ENCODE data around the gene CCL17.
"Not testable (repeated sequence)": the region's sequence is repeated elsewhere in the genome, so short reads cannot be mapped to it uniquely, and the experiment has no call there.

Gene CCL17

DNA sequence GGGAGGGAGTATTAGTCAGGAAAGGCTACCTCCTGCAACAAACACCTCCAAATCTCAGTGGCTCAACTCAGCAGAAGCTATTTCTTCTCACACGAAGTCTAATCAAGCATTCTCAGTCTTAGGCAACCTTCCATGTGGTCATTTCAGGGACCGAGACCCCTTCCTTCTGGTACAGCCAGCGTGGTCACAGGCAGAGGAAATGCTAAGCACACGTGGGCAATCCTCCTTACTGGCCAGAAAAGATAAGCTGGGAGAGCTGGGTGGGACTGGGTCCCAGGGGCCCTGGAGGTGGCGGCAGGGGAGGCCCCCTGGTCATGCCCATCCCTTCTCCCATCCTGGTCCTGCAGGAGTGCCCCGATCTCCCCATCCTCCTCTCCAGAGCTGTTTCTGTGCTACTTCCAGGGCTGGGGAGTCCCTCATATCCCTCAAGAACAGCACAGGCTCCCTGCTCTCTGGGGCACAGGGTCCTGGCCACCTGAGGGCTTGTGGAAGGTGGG, 38.0 kb upstream of the CCL17 start:
- Histone ChIP-seq H3K27ac (ENCODE audit: low read length) (no peak overlapping the region), H3K9me3 (ENCODE audit: control insufficient read depth, insufficient read depth, low read length) (no peaks in the 10 kb centered on the region), H3K4me1 (ENCODE audit: control insufficient read depth, insufficient read depth, low read length) (no peaks in the 10 kb centered on the region), H3K36me3 (ENCODE audit: control insufficient read depth, insufficient read depth, low read length) (no peaks in the 10 kb centered on the region), H3K4me3 (ENCODE audit: low read length) (no peak overlapping the region), H3K27me3 (ENCODE audit: control insufficient read depth, insufficient read depth, low read length) (no peaks in the 10 kb centered on the region)
- DNase-seq (ENCODE audit: low read depth, low spot score): no peak
- WGBS (ENCODE audit: insufficient coverage, insufficient read length): no CpG with 5 or more reads among the region's 6 CpGs

DNA sequence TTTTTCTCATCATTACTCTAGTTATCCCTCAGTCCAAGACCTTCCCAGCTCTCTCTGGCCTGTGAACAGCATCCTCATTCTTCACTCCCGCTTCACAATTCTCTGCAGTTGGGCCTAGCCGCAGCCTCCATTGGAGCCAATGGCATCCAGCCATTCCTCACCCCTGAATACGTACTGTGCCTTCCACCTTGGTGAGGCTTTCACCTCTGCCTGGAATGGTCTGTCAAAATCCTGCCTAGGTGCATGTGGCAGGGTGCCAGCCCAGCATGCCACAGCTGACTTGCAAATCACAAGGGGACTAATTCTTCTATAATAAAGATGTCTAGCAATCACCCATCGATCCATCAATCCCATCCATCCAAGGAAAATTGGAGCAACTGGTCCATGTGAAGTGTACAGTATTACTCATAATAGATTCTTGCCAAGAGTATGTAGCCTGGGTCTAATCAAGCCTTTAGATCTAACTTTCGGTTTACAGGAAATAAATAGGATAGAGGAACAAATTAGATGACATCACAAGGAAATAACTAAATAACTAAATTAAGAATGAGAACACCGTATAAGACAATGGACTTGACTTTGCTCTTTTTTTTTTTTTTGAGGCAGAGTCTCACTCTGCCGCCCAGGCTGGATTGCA, 37.3 kb upstream of the CCL17 start:
- no peaks in the 10 kb centered on the region for H3K9me3 ChIP-seq (ENCODE audit: control insufficient read depth, insufficient read depth, low read length)
- no CpG with 5 or more reads among the region's 7 CpGs for WGBS (ENCODE audit: insufficient coverage, insufficient read length)
- H3K27me3 ChIP-seq (ENCODE audit: control insufficient read depth, insufficient read depth, low read length): no peaks in the 10 kb centered on the region
- no peak overlapping the region for H3K4me3 ChIP-seq (ENCODE audit: low read length)
- no peaks in the 10 kb centered on the region for H3K36me3 ChIP-seq (ENCODE audit: control insufficient read depth, insufficient read depth, low read length)
- no peak for DNase-seq (ENCODE audit: low read depth, low spot score)
- no peak overlapping the region for H3K27ac ChIP-seq (ENCODE audit: low read length)
- peaks cover 2% of the 10 kb centered on the region; the same call in 1 of the 2 replicates for H3K4me1 ChIP-seq (ENCODE audit: control insufficient read depth, insufficient read depth, low read length)

DNA sequence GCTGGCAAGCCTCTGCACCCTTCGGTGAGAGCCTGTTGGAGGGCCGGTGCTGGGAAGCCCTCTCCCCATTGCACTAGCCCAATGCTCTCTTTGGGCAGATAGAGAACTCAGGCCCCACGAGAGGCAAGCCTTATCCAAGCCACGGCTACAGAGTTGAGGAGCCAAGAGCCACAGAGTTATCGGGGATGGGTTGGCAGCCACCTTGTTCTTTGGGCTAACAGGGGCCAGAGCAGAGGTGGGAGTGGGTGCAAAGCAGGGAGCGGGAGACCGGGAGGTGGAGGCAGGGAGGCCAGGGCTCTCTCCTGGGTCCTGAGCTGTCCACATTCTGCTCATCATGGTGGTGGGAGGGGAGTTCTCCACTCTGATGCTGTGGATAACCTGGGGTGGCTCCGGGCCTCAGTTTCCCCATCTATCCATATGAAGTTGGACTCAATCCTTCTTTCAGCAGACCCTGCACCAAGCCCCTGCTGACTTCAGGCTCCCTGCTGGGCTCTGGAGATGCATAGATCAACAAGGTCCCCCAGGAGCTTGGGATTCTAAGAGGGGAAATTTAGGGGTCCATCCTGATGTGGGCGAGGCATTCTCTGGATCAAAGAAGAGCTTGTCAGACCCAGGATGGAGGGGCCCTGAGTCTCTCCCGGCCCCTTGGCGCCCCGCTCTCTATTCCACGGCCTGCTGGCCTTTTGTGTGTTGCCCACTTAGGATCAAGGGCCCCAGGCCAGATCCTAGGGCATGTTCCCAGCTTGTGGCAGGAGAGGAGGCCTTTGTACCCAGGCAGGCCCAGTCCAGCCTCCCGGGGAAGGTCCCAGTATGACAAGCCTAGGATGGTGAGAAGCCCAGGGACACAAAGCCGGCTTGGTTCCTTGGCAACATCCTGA, 32.8 kb upstream of the CCL17 start:
- no CpG with 5 or more reads among the region's 15 CpGs for WGBS (ENCODE audit: insufficient coverage, insufficient read length)
- peaks cover 5% of the 10 kb centered on the region; the same call in 1 of the 2 replicates for H3K4me1 ChIP-seq (ENCODE audit: control insufficient read depth, insufficient read depth, low read length)
- H3K9me3 ChIP-seq (ENCODE audit: control insufficient read depth, insufficient read depth, low read length): no peaks in the 10 kb centered on the region
- no peaks in the 10 kb centered on the region for H3K36me3 ChIP-seq (ENCODE audit: control insufficient read depth, insufficient read depth, low read length)
- no peaks in the 10 kb centered on the region for H3K27me3 ChIP-seq (ENCODE audit: control insufficient read depth, insufficient read depth, low read length)
- no peak for DNase-seq (ENCODE audit: low read depth, low spot score)
- no peak overlapping the region for H3K27ac ChIP-seq (ENCODE audit: low read length)
- no peak overlapping the region for H3K4me3 ChIP-seq (ENCODE audit: low read length)

DNA sequence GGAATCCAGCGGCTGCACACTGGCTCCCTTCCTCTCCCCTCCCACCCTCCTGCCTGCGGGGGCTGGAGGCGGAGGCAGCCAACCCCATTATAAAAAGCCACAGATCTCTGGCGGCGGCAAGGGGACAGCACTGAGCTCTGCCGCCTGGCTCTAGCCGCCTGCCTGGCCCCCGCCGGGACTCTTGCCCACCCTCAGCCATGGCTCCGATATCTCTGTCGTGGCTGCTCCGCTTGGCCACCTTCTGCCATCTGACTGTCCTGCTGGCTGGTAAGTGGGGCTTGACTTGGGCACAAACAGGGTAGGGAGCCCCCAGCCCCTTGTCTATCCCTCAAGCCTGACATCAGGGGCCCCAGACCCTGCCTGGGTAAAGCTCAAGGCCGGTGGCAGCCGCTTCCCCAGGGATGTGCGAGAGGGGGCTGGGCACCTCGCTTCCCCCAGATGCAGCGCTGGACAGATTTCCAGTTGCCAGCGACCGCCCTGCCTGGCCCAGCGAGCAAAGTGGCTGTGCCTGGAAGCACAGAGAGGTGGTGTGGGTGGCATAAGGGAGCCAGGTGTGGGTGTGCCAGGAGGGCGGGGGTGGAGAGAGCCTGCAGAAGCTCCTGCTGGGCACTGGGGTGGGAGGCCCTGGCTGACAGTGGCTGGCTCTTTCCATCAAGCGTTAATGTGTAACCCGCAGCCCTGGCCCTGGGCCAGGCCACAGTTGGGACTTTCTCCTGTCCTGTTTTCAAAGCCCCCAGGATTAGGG, 32.0 kb upstream of the CCL17 start, which contains the start of gene CX3CL1:
Gene CX3CL1, plus strand, starts transcription at position 119 of the 745 bp plus-strand sequence. Its CDS starts 79 bp downstream, at position 198.
- no peaks in the 10 kb centered on the region for H3K27me3 ChIP-seq (ENCODE audit: control insufficient read depth, insufficient read depth, low read length)
- no peak within 1 kb of the TSS for H3K4me3 ChIP-seq (ENCODE audit: low read length)
- WGBS (ENCODE audit: insufficient coverage, insufficient read length): no CpG with 5 or more reads among the region's 23 CpGs
- no peaks in the 10 kb centered on the region for H3K36me3 ChIP-seq (ENCODE audit: control insufficient read depth, insufficient read depth, low read length)
- H3K27ac ChIP-seq (ENCODE audit: low read length): no peak within 1 kb of the TSS
- DNase-seq (ENCODE audit: low read depth, low spot score): no peak
- no peaks in the 10 kb centered on the region for H3K9me3 ChIP-seq (ENCODE audit: control insufficient read depth, insufficient read depth, low read length)
- H3K4me1 ChIP-seq (ENCODE audit: control insufficient read depth, insufficient read depth, low read length): peaks cover 5% of the 10 kb centered on the region; the same call in 1 of the 2 replicates

DNA sequence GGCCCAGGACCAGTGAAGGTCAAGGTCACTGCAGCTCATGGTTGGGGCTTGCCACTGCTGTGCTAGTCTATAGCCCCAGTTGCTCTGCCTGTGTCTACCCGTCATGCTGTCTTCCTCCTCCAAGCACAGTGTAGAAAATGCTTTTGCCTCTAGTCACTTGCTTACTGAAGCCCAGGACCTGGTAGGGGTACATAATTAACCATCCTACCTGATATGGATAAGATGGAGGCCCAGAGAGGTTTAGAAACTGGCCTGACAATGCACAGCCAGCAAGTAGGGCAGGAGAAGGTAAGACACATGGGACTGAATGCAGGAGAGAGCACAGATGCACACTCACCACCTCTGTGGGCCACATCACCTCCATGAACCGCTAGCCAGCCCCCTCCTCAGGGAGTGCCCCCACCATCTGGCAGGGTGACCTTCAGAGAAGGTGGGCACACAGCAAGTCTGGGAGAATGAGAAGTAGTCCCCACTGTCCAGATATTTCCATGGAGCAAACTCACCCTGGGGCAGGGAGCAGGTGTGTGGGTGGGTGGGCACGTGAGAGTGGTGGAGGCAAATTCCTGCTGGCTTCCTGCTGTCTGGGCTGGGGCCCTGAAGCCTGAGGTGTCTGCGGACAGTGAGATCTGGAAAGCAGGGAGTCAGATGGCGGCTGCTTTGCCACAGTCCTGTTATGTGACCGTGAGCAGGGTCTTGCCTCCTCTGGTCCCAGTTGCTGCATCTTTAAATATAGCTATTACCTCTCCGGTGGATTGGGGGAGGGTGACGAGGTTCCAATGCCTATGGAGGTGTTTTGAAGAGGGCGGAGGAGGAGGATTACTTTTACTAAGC, 31.2 kb upstream of the CCL17 start:
- WGBS (ENCODE audit: insufficient coverage, insufficient read length): no CpG with 5 or more reads among the region's 9 CpGs
- no peak overlapping the region for H3K27ac ChIP-seq (ENCODE audit: low read length)
- H3K4me3 ChIP-seq (ENCODE audit: low read length): no peak overlapping the region
- no peaks in the 10 kb centered on the region for H3K9me3 ChIP-seq (ENCODE audit: control insufficient read depth, insufficient read depth, low read length)
- no peak for DNase-seq (ENCODE audit: low read depth, low spot score)
- peaks cover 5% of the 10 kb centered on the region; the same call in 1 of the 2 replicates for H3K4me1 ChIP-seq (ENCODE audit: control insufficient read depth, insufficient read depth, low read length)
- no peaks in the 10 kb centered on the region for H3K36me3 ChIP-seq (ENCODE audit: control insufficient read depth, insufficient read depth, low read length)
- no peaks in the 10 kb centered on the region for H3K27me3 ChIP-seq (ENCODE audit: control insufficient read depth, insufficient read depth, low read length)

DNA sequence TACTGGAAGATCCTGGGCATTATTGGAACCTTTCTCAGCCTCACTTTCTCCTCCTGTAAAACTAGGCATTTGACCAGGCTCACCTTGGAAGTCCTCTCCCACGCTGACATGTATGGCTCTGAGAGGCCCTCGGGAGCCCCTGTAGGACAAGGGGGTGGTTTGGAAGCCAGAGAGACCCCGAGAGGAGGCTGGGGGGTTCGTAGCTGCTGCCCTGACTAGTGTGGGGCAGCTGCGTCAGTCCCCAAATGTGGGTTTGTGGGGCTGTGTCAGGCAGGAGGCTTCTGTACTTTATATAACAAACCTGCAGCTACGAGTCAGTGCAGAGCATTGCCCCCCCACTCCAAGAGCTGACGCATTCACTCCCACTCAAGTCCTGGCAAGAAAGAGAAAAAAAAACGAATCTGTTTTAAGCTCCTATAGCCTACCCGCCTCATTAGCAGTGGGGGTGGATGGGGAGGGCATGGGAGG, 30.5 kb upstream of the CCL17 start:
- peaks cover 5% of the 10 kb centered on the region; the same call in 1 of the 2 replicates for H3K4me1 ChIP-seq (ENCODE audit: control insufficient read depth, insufficient read depth, low read length)
- no peak overlapping the region for H3K4me3 ChIP-seq (ENCODE audit: low read length)
- no peaks in the 10 kb centered on the region for H3K9me3 ChIP-seq (ENCODE audit: control insufficient read depth, insufficient read depth, low read length)
- no peak for DNase-seq (ENCODE audit: low read depth, low spot score)
- no peaks in the 10 kb centered on the region for H3K27me3 ChIP-seq (ENCODE audit: control insufficient read depth, insufficient read depth, low read length)
- WGBS (ENCODE audit: insufficient coverage, insufficient read length): no CpG with 5 or more reads among the region's 9 CpGs
- no peaks in the 10 kb centered on the region for H3K36me3 ChIP-seq (ENCODE audit: control insufficient read depth, insufficient read depth, low read length)
- no peak overlapping the region for H3K27ac ChIP-seq (ENCODE audit: low read length)

DNA sequence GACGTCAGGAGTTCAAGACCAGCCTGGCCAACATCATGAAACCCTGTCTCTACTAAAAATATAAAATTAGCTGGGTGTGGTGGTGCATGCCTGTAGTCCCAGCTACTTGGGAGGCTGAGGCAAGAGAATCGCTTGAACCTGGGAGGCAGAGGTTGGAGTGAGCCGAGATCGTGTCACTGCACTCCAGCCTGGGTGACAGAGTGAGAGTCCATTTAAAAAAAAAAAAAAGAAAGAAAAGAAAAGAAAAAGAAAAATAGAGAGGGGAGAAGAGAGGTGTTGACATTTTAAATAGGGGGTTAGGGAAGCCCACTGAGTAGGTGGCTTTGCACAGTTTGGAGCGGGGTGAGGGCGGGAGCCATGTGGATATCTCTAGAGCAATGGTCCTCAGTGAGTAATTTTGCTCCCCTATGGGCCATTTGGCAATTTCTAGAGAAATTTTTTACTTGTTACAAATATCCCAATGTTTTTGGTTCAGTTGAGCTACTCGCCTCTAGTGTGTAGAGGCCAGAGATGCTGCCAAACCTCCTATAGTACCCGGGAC, 29.6 kb upstream of the CCL17 start:
- not testable (repeated sequence) for H3K4me3 ChIP-seq (ENCODE audit: low read length); H3K27me3 ChIP-seq (ENCODE audit: control insufficient read depth, insufficient read depth, low read length); H3K9me3 ChIP-seq (ENCODE audit: control insufficient read depth, insufficient read depth, low read length); DNase-seq (ENCODE audit: low read depth, low spot score); H3K4me1 ChIP-seq (ENCODE audit: control insufficient read depth, insufficient read depth, low read length); H3K27ac ChIP-seq (ENCODE audit: low read length); H3K36me3 ChIP-seq (ENCODE audit: control insufficient read depth, insufficient read depth, low read length)
- no CpG with 5 or more reads among the region's 8 CpGs for WGBS (ENCODE audit: insufficient coverage, insufficient read length)

DNA sequence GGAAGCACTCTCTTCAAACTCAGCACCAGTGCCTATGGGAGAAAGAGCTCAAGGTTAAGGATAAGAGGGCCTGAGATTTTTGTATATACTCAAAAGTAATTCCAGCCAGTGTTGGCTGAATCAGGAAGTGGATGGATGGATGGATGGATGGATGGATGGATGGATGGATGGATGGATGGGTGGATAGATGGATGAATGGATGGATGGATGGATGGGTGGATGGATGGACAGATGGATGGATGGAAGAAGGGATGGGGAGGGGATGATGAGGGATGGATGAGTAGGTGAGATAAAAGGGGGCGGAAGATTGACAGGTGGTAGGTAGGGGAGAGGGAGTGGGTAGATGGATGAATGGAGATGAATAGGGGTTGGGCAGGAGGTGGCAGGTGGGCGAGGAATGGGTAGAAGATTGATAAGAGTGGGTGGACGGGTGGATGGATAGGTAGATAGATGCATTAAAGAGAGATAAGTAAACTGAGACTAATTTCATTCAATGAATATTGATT, 28.2 kb upstream of the CCL17 start:
- Histone ChIP-seq H3K4me3 (ENCODE audit: low read length) (no peak overlapping the region), H3K27ac (ENCODE audit: low read length) (no peak overlapping the region), H3K36me3 (ENCODE audit: control insufficient read depth, insufficient read depth, low read length) (no peaks in the 10 kb centered on the region), H3K9me3 (ENCODE audit: control insufficient read depth, insufficient read depth, low read length) (no peaks in the 10 kb centered on the region), H3K27me3 (ENCODE audit: control insufficient read depth, insufficient read depth, low read length) (no peaks in the 10 kb centered on the region), H3K4me1 (ENCODE audit: control insufficient read depth, insufficient read depth, low read length) (peaks cover 5% of the 10 kb centered on the region; the same call in 1 of the 2 replicates)
- 100% methylated on average over 3 of the region's 3 CpGs for WGBS (ENCODE audit: insufficient coverage, insufficient read length)
- DNase-seq (ENCODE audit: low read depth, low spot score): no peak

DNA sequence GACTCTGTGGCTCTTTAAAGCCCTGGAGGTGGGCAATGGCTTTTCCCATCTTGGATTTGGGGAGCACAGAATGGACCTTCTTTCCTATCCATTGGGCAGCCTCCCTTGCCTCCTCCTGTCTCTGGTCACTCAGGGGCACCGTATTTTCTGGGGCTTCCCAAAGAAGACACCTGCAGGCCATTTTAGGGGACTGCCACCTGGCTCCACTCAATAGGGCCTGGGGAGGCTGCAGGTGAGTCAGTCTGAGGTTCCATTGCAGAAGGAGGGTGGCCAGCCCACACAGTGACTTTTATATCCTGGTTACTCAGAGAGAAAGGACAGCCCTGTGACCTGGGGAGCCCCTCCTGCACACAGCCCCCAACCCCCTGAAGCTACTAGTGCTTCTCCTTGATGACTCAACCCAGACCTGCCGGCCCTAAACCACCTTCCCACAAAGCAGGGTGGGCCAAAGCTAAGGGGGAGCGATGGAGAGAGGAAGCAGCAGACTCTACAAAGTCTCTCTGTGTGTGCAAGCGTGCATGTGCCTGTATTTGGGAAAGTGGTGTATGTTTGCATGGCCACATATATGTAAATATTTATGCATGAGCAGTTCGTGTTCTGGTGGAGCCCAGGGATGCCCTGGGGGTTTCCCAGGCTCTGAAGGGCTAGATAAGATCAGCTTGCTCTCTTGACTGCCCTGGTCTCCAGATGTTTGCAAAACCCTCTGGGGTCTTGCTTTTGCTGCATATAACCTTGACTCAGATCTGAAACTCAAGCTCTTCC, 27.3 kb upstream of the CCL17 start:
- DNase-seq (ENCODE audit: low read depth, low spot score): no peak
- H3K9me3 ChIP-seq (ENCODE audit: control insufficient read depth, insufficient read depth, low read length): no peaks in the 10 kb centered on the region
- no peaks in the 10 kb centered on the region for H3K27me3 ChIP-seq (ENCODE audit: control insufficient read depth, insufficient read depth, low read length)
- WGBS (ENCODE audit: insufficient coverage, insufficient read length): no CpG with 5 or more reads among the region's 5 CpGs
- H3K4me1 ChIP-seq (ENCODE audit: control insufficient read depth, insufficient read depth, low read length): peaks cover 2% of the 10 kb centered on the region; the same call in 1 of the 2 replicates
- H3K36me3 ChIP-seq (ENCODE audit: control insufficient read depth, insufficient read depth, low read length): no peaks in the 10 kb centered on the region
- H3K27ac ChIP-seq (ENCODE audit: low read length): no peak overlapping the region
- H3K4me3 ChIP-seq (ENCODE audit: low read length): no peak overlapping the region

Data from iPS DF 6.9 (cell line).